K562 treated with DMSO at 1 percent for 24 hours (cell line): ENCODE measurements around the gene PTPN12. TPM values are rescaled to one million over a fixed set of nuclear protein-coding genes. Genes with fewer than 3 reads are reported as not detected.

Experiments used
- total RNA-seq: library from RNA; unstranded; fragments of 300-600 nt; gene quantifications from 2 replicates; pipeline ENCODE4 v1.2.3, GENCODE V29; 2022; ENCODE audit warnings: low read depth; ENCODE audit not compliant: insufficient read depth

PTPN12 gene
- total RNA-seq, result 20.8 and 28.8 TPM in 2 replicates

DNA sequence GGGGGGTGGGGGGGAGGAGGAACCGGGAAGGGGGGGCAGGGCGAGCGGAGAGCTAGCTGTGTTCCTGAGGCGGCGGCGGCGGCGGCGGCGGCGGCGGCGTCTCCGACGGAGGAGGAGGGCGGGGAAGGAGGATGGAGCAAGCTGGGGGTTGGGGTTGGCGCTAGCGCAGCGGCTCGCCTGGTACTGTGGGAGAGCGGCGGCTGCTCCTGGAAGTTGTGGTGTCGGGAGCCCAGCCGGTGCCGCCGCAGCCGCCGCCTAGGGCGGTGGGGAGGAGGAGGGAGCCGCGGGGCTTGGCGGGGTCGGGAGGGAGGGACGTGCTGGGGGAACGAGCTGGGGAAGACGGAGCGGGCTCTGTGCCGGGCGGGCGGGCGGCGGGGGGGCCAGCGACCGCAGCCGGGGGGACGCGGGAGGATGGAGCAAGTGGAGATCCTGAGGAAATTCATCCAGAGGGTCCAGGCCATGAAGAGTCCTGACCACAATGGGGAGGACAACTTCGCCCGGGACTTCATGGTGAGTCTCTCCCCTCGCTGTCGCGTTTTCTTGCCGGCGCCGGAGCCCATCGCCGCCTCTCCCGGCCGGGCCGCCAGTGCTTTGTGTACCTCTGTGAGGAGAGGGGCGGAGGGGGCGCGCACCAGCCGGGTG lies at the start of gene PTPN12:
PTPN12 (plus strand) TSS at position 160 of the 642 bp plus-strand sequence; CDS start at position 412, 252 bp downstream.

Other genes starting within 250 kb of the PTPN12 start
- not detected in 2 replicates for gene GSAP, start 120.9 kb upstream of the PTPN12 start, total RNA-seq
- 10.7 and 15.0 TPM in 2 replicates for gene RSBN1L, start 159.2 kb downstream of the PTPN12 start, total RNA-seq